ENCODE results near the gene KCNK5. TPM values are rescaled to one million over a fixed set of nuclear protein-coding genes. Genes with fewer than 3 reads are reported as not detected.

Gene KCNK5
- total RNA-seq, 1 donor from 2014 or later = not detected

- Mint-ChIP-seq H3K27ac (ENCODE audit: unreplicated experiment) (no peak overlapping the region), H3K4me3 (ENCODE audit: unreplicated experiment) (no peak overlapping the region), H3K4me1 (ENCODE audit: unreplicated experiment) (peaks cover 8% of the 10 kb centered on the region), H3K36me3 (ENCODE audit: unreplicated experiment) (no peaks in the 10 kb centered on the region), H3K27me3 (ENCODE audit: unreplicated experiment) (peaks cover 28% of the 10 kb centered on the region), H3K9me3 (ENCODE audit: unreplicated experiment) (no peaks in the 10 kb centered on the region)
- DNase-seq (ENCODE audit: extremely low spot score, unreplicated experiment) = no peak
- no peak for TF ChIP-seq CTCF (IDR thresholded peaks at IDR 0.05)
Observed at GRCh38 chr6:39233333-39233732, 4.1 kb upstream of the KCNK5 start.

DNA sequence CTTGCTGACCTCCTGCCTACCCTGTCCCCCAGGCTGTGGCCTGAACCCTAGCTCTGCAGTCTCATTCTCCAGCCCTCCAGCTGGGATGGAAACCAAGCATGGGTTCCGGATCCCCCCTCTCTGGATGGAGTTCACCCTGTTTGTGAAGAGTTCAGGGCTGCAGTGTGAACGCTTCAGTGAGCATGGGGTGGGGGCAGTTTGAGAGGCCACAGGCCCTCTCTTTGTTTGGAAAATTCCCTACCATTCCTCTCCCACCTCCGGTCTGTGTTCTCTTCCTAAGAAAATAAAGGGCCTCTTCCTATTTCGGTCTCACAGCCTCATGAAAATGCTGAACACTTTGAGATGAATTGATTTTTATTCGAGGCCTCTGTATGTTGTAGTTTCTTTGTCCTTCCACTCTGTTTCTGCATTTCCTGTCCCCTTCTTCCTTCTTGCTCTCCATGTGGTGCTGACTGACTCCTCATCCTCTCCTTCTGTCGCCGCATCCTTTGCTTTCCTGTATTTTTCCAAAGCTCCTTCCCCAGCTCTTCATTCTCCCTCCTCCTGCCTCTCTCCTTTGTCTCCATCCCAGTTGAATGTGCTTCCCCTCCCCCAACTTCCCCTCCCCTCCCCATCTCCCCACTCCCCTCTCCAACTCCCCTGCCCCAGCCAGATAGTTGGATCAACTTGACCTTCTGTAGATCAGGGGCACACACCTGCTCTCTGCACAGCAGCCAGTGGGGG, 2.4 kb upstream of the KCNK5 start:
- no peaks in the 10 kb centered on the region for H3K36me3 Mint-ChIP-seq (ENCODE audit: unreplicated experiment)
- H3K27ac Mint-ChIP-seq (ENCODE audit: unreplicated experiment) = no peak overlapping the region
- TF ChIP-seq CTCF (IDR thresholded peaks at IDR 0.05) = no peak
- peaks cover 43% of the 10 kb centered on the region for H3K27me3 Mint-ChIP-seq (ENCODE audit: unreplicated experiment)
- H3K9me3 Mint-ChIP-seq (ENCODE audit: unreplicated experiment) = no peaks in the 10 kb centered on the region
- DNase-seq (ENCODE audit: extremely low spot score, unreplicated experiment) = no peak
- peaks cover 8% of the 10 kb centered on the region for H3K4me1 Mint-ChIP-seq (ENCODE audit: unreplicated experiment)
- no peak overlapping the region for H3K4me3 Mint-ChIP-seq (ENCODE audit: unreplicated experiment)

DNA sequence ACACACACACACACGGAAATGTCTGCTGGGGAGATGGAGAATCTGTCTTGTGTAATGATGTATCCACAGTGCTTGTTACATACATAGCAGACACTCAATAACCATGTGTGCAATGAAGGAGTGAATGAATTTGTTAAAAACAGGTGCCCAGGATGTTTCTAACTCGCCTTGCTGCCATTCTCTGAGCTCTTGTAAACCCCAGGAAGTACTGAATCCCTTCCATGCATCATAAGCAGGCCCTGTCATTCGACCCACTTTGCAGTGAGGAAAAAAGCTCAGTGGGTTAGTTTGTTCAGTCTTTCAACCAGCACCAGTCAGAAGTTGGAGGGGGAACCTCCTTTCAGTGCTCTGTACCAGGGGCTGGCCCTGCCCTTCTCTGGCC, 1.4 kb upstream of the KCNK5 start:
- peaks cover 8% of the 10 kb centered on the region for H3K4me1 Mint-ChIP-seq (ENCODE audit: unreplicated experiment)
- H3K36me3 Mint-ChIP-seq (ENCODE audit: unreplicated experiment) = no peaks in the 10 kb centered on the region

DNA sequence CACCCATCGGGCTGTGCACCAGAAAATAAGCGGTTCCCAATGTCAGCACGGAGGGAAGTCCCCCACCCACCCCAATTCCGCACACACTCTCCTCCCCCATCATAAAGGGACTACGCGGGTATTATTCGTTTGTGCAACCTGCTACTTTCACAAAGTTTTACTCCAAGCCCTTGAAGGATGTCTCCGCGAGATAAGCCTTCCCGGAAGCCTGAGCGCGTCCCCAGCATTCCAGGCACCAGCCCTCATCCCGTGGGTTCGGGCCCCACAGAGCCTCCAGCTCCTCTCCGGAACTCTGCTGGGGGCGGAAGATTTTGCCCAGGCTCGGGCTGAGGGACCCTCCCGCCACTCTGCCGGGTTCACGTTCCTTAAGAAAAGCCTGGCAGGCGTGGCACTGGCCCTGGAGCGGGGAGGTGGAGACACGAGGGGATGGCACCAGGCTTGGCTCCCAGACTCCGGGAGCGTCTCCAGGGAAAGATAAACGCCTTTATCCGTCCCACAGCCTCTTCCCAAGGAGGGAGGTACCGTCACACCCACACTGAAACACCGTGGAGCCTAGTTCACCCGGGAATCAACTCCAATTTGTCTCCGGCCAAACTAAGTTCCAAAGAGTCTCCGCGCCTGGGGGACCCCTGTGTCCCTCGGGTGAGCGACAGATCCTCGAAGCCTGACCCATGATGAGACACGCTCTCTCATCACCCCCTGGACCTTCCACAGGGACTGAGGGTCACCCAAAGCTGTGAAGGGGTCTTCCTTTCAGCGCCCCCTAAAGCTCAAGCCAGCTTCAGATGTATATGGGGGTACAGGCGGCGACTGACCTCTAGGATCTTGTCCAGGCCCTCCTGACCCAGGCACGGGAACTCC, 934 bp downstream of the KCNK5 start:
- DNase-seq (ENCODE audit: extremely low spot score, unreplicated experiment) = no peak
- Mint-ChIP-seq H3K4me1 (ENCODE audit: unreplicated experiment) (peaks cover 8% of the 10 kb centered on the region), H3K27me3 (ENCODE audit: unreplicated experiment) (peaks cover 58% of the 10 kb centered on the region), H3K27ac (ENCODE audit: unreplicated experiment) (no peak overlapping the region), H3K36me3 (ENCODE audit: unreplicated experiment) (no peaks in the 10 kb centered on the region), H3K9me3 (ENCODE audit: unreplicated experiment) (no peaks in the 10 kb centered on the region), H3K4me3 (ENCODE audit: unreplicated experiment) (peak overlapping the region; percentile 60)
- TF ChIP-seq CTCF (IDR thresholded peaks at IDR 0.05) = no peak

More for the DNA sequence above, 1.4 kb upstream of the KCNK5 start:
- Mint-ChIP-seq H3K27ac (ENCODE audit: unreplicated experiment) (no peak overlapping the region), H3K4me3 (ENCODE audit: unreplicated experiment) (no peak overlapping the region), H3K9me3 (ENCODE audit: unreplicated experiment) (no peaks in the 10 kb centered on the region), H3K27me3 (ENCODE audit: unreplicated experiment) (peaks cover 48% of the 10 kb centered on the region)
- TF ChIP-seq CTCF (IDR thresholded peaks at IDR 0.05) = no peak
- no peak for DNase-seq (ENCODE audit: extremely low spot score, unreplicated experiment)

DNA sequence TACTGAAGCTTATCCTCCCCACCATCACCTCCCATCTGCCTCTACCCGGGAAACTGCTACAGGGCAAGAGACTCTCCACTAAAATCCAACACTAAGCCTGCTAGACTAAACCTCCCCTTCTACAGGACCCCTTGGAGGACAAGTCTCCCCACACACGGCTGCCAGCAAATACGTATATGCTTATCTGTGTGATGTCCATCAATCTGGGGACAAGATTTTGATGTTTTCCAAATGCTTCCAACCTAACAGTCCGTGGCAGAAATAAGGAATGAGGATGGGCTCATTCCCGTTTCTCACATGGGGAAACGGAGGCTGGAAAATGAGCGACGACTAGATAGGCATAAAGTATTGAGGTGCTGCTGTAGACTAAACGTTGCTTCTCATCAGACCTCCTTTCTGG, 1.8 kb downstream of the KCNK5 start:
- Mint-ChIP-seq H3K27me3 (ENCODE audit: unreplicated experiment) (peaks cover 58% of the 10 kb centered on the region), H3K9me3 (ENCODE audit: unreplicated experiment) (no peaks in the 10 kb centered on the region), H3K36me3 (ENCODE audit: unreplicated experiment) (no peaks in the 10 kb centered on the region), H3K27ac (ENCODE audit: unreplicated experiment) (no peak overlapping the region), H3K4me3 (ENCODE audit: unreplicated experiment) (no peak overlapping the region), H3K4me1 (ENCODE audit: unreplicated experiment) (peaks cover 8% of the 10 kb centered on the region)
- DNase-seq (ENCODE audit: extremely low spot score, unreplicated experiment) = no peak
- TF ChIP-seq CTCF (IDR thresholded peaks at IDR 0.05) = no peak

Measured in osteocyte (in vitro differentiated cells).